Retina (tissue), 1 donor: ENCODE results near the gene SLC13A2.

ENCODE experiments used
- DNase-seq: peaks from one replicate; pipeline ENCODE4 v3.0.0-alpha.2; 2016

The SLC13A2 gene

GRCh38 chr17:28470914-28471366, 2.5 kb upstream of the SLC13A2 start:
- DNase-seq = no peak

- DNase-seq = no peak
Observed at GRCh38 chr17:28471531-28472342, 1.7 kb upstream of the SLC13A2 start.

- DNase-seq = no peak
Observed at GRCh38 chr17:28472871-28473497, 460 bp upstream of the SLC13A2 start.

- no peak for DNase-seq
Observed at GRCh38 chr17:28474111-28474531, 677 bp downstream of the SLC13A2 start.

- DNase-seq = no peak
Observed at GRCh38 chr17:28475151-28475900, 1.9 kb downstream of the SLC13A2 start.

GRCh38 chr17:28476076-28476865, 2.8 kb downstream of the SLC13A2 start:
- DNase-seq = no peak

GRCh38 chr17:28477928-28478327, 4.5 kb downstream of the SLC13A2 start:
- DNase-seq = no peak

GRCh38 chr17:28478712-28479615, 5.5 kb downstream of the SLC13A2 start:
- DNase-seq = no peak

GRCh38 chr17:28480278-28480677, 6.8 kb downstream of the SLC13A2 start:
- no peak for DNase-seq

- DNase-seq = no peak
Observed at GRCh38 chr17:28480799-28481571, 7.5 kb downstream of the SLC13A2 start.

GRCh38 chr17:28482551-28483199, 9.2 kb downstream of the SLC13A2 start:
- no peak for DNase-seq

- DNase-seq = no peak
Observed at GRCh38 chr17:28484296-28484695, 10.9 kb downstream of the SLC13A2 start.

- no peak for DNase-seq
Observed at GRCh38 chr17:28485049-28485448, 11.6 kb downstream of the SLC13A2 start.

- DNase-seq = no peak
Observed at GRCh38 chr17:28487881-28488532, 14.6 kb downstream of the SLC13A2 start.

- no peak for DNase-seq
Observed at GRCh38 chr17:28488533-28489276, 15.3 kb downstream of the SLC13A2 start.

- DNase-seq = no peak
Observed at GRCh38 chr17:28491286-28491685, 17.8 kb downstream of the SLC13A2 start.

- DNase-seq = no peak
Observed at GRCh38 chr17:28491860-28492259, 18.4 kb downstream of the SLC13A2 start.

GRCh38 chr17:28492352-28493310, 19.2 kb downstream of the SLC13A2 start:
- no peak for DNase-seq
